ENCODE measurements around the gene HSPB9.

The HSPB9 gene

GRCh38 chr17:42122371-42123303 is at the start of gene HSPB9:
HSPB9 (plus strand) TSS chr17:42122804; CDS start chr17:42122851, 47 bp downstream.
- FAIRE-seq (no peak), DNase-seq (ENCODE audit: low spot score) (no peak)

- FAIRE-seq (no peak), DNase-seq (ENCODE audit: low spot score) (no peak)
Measured at GRCh38 chr17:42075789-42076188, 46.8 kb upstream of the HSPB9 start.

DNA sequence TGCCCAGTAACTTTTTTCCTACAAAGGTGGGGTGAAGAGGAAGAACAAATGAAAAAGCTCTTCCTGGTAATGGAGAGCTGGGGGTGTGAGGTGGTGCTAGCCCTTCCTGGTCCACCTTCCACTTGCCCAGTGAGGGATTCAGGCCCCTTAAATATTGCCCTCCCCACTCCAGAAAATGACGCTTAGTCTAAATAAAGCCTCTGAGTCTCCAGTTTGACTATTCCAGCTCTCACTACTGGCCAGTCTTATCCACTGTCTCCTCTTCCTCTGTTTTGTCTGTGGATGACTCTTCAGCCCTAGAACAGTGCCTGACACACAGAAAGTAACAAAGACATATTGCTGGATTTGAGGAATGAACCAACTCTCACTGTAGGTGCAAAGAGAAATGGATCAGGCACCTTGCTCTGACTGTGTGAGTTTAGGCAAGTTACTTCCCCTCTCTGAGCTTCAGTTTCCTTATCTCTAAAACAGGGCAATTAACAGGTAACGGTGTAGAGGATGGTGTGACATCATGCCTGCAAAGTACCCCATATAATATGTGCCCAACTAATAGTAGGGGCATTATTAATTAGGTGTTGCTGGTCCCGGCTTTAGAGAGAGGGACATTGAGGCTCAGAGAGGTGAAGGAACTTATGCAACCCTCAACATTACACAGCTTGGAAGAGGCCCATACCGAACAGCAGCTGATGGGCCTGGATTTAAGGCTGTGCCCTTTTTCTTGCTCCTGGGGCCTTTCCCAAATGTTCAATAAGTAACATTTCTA is 45.6 kb upstream of the HSPB9 start:
- DNase-seq (ENCODE audit: low spot score) (no peak), FAIRE-seq (no peak)

DNA sequence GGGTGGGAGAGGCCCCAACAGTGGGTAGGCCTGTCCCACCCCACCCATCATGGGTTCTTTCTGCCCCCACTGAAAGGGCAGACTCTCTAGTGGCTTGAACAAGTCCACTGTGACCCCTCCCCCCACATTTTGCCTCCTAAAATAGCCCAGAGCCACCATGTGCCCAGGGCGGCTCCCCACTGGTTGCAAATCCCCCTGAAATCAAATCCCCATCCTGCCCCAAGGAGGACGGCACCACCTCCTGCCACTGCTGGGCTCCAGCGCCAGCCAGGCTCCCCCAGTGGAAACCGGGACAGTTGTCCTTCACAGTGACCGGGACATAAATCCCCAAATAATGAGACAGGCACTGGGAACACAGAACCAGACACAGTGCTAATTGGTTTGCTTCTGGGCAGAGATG is 44.8 kb upstream of the HSPB9 start:
- FAIRE-seq, result no peak
- no peak for DNase-seq (ENCODE audit: low spot score)

- DNase-seq (ENCODE audit: low spot score) (no peak), FAIRE-seq (peak; percentile 13)
Measured at GRCh38 chr17:42078396-42079043, 44.1 kb upstream of the HSPB9 start.

- FAIRE-seq (no peak), DNase-seq (ENCODE audit: low spot score) (no peak)
Measured at GRCh38 chr17:42079541-42079940, 43.1 kb upstream of the HSPB9 start.

DNA sequence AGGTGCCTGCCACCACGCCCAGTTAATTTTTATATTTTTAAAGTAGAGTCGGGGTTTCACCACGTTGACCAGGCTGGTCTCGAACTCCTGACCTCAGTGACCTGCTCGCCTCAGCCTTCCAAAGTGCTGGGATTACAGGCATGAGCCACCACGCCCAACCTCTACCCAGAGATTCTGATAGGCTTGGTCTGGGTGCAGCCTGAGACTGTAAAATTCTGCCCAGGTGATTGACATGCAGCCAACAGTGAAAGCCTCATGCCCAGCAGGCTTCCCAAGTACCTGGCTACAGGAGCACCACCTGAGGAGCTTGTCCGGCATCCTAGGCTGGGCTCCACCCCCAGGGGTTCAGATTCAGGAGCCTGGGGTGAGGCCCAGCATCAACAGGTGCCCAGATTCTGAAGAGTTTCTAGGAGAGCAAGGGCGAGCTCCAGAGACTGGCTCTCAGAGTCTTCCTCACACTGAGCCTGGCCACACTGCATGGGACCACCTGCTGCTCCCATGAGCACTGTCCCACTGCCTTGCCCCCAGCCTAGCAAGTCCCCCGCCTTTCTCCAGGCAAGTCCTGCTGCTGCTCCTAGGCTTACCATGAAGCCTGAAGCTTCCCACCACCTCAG is 41.0 kb upstream of the HSPB9 start:
- FAIRE-seq (no peak), DNase-seq (ENCODE audit: low spot score) (no peak)

DNA sequence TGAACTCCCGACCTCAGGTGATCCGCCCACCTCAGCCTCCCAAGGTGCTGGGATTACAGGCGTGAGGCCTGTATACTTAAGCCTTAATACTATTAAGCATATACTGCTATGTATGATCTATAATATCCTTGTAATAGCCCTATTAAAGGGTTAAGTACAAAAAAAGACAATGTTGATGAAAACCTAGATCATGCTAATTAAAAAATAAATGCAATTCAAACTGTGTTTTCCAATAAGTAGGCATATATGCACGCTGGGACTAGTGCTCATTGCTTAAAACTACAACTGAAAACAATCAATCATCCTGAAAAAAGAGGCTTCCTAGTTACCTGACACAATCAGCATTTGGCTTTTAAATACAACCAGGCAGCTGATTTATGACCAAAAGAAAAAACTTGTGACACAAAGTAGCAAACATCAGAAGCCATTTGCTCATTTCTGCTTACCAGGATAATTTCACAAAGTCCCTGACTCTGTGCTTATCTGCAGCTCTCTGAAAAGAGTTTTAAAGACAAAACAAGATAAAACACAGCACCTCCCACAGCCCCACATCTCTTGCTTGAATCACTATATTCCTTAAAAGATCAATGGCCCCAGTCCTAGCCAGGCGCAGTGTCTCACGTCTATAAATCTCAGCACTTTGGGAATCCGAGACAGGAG is 35.4 kb upstream of the HSPB9 start:
- DNase-seq (ENCODE audit: low spot score), result no peak
- FAIRE-seq, result no peak

DNA sequence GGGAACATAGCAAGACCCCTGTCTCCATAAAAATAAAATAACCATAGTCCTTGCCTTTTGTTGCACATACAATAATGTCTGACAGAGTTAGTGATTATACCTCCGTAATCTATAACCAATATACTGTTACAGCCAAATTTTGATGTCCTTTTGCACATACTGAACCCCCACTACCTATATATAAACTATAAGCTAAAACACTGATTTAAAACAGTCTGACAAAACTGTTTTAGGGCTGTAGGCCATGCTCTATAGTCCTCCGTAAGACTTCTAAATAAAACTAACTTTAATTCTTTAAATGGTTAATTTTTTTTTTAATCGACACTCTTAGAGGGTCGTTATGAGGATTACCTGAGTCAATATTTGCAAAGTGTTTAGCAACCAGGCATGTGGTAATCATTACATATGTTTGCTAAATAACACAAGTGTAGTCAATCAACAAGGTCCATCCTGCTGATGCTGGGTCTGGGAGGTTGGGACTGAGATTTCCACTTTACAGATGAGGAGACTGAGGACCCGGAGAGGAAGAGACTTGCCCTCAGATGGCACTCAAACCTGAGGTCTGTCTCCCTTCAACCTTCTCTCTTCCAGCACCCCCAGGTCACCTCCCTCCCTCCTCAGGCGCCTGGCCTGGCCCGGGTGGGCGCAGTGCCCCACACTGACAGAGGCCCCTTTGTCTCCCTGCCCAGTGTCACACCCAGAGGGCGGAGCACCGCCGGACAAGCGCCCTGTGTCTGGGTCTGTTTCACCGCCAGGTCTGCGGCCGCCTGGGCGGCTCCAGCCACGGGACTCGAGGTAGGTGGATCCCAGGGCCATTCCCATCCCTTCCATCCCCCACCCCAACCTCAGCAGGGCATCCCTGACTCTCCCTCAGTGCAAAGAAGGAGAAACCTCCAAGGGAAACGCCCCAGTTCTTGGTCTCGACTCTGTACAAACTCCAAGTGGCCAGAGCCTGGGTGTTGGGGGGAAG is 34.6 kb upstream of the HSPB9 start:
- DNase-seq (ENCODE audit: low spot score) (peak; percentile 31), FAIRE-seq (no peak)

DNA sequence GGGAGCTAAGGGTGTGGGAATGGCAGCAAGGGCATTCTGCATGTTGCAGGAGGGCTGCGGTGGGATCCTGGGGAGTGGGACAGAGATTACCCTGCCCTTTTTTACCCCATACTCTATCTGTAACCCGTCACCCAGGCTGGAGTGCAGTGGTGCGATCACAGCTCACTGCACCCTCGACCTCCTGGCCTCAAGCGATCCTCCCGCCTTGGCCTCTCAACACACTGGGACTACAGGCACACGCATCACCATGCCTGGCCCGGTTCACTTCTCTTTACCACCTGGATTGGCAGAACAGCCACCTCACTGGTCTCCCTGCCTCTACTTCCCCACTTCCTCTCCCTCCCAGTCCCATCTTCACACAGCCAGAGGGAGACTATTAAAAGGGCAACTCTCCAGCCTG is 33.9 kb upstream of the HSPB9 start:
- FAIRE-seq (peak; percentile 30), DNase-seq (ENCODE audit: low spot score) (no peak)

GRCh38 chr17:42090964-42091790 is 31.4 kb upstream of the HSPB9 start:
- FAIRE-seq (no peak), DNase-seq (ENCODE audit: low spot score) (no peak)

DNA sequence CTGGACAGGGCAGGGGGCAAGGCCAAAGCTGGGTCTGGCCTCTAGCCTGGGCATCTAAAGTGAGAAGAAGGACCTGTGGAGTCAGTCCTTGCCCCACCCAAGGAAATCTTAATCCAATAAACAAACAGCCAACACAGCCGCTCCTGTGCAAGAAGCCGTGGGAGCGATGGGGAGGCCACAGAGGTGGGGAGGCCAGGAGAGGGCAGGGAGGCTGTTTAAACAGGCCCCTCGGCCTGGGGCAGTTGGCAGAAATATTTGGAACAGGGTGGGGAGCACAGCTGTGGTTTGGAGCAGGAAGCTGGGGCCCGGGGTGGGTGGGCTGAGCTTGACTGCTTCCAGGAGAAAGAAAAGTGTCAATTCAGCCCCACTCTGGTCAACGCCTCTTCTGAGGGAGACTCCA is 29.7 kb upstream of the HSPB9 start:
- FAIRE-seq (no peak), DNase-seq (ENCODE audit: low spot score) (no peak)

DNA sequence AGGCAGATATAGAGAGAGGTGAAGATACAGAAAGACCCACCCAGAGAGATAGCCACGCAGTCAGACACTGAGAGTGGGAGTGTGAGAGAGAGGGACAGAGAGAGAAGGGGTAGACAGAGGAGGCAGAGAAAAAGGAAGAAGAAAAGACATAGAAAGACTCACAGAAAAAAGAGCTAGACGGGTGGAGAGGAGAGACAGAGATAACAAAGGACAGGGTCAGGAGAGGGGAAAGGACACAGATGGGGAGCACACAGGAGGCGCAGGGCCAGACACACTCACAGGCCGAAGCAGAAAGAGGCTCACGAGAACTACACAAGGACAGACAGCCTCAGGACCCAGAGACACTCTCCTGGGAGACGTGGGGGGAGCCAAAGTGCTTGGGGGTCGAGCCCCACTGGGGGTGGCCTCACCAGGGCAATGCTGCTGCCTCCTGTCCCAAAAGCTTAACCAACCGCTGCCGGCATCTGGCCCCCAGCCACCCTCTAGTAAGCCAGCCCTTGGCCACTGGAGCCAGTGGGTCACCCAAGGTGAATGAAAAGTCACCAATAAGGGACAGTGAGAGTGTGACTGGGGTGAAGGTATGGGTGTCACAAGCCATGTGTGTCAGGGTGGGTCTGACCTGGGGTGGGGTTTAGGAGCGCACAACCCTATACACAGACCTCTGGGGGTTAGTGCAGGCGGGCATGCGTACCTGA is 28.1 kb upstream of the HSPB9 start:
- FAIRE-seq (no peak), DNase-seq (ENCODE audit: low spot score) (no peak)

GRCh38 chr17:42096360-42097111 is 26.1 kb upstream of the HSPB9 start:
- FAIRE-seq (no peak), DNase-seq (ENCODE audit: low spot score) (no peak)

GRCh38 chr17:42097691-42098631 is 24.6 kb upstream of the HSPB9 start, which contains the start of gene ZNF385C:
ZNF385C (minus strand) TSS chr17:42098473; CDS start chr17:42063056, 35,417 bp downstream.
- DNase-seq (ENCODE audit: low spot score) (no peak), FAIRE-seq (no peak)

DNA sequence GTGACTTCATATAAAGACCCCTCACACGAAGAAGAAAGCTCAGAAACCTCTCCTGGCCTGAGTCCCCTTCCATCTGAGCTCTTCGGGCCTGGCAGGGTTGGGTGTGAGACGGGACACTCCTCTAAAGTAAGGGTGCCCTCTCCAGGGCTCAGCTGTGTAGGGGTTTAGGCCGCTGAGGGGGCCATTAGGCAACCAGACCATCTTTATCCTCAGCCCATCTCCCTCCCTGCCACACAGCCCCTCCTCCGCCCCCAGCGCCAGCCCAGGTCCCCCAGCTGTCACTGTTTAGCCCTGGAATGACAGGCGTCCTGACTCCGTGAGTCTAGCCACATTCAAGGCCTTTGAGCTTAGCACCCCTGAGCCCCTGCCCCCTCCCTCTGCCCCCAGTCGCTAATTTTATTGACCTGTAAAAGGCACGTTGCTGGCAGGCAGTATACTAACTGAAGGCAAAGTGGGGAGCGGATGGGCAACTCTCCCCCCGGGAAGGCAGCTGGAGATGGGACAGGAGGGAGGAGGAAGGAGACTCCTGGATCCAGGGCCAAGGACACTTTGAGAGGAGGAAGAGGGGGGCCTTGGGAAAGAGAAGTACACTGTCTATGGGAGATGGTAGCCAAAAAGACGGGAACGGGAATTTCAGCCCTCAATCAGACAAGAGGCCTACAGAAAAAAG is 23.7 kb upstream of the HSPB9 start:
- DNase-seq (ENCODE audit: low spot score) (no peak), FAIRE-seq (no peak)

Data from urothelium cell line (cell line).